D721Med (cell line): ENCODE measurements around the gene HOXC10.
A peak's percentile ranks its signal among the peaks of the same experiment; 100 is the strongest.

Source experiments
- DNase-seq: peaks from one replicate; pipeline ENCODE4 v3.0.0; 2011; ENCODE audit warnings: low spot score; ENCODE audit not compliant: insufficient read length
- FAIRE-seq: peaks from 2 replicates; lab custom pipeline; 2011; peaks lifted over from hg19 to GRCh38; lab: Jason Lieb, UNC
- TF ChIP-seq, protein P1 (sequence below): IDR thresholded peaks from 2 replicates; pipeline ENCODE4 v1.5.1; 2012; ENCODE audit warnings: mild to moderate bottlenecking, control low read depth; ENCODE audit not compliant: insufficient read depth; ENCODE audit errors: missing control alignments

Gene HOXC10

GRCh38 chr12:54014377-54015017 lies 29.6 kb downstream of the HOXC10 start:
- FAIRE-seq (no peak), DNase-seq (no peak)
- TF ChIP-seq, protein P1, sequence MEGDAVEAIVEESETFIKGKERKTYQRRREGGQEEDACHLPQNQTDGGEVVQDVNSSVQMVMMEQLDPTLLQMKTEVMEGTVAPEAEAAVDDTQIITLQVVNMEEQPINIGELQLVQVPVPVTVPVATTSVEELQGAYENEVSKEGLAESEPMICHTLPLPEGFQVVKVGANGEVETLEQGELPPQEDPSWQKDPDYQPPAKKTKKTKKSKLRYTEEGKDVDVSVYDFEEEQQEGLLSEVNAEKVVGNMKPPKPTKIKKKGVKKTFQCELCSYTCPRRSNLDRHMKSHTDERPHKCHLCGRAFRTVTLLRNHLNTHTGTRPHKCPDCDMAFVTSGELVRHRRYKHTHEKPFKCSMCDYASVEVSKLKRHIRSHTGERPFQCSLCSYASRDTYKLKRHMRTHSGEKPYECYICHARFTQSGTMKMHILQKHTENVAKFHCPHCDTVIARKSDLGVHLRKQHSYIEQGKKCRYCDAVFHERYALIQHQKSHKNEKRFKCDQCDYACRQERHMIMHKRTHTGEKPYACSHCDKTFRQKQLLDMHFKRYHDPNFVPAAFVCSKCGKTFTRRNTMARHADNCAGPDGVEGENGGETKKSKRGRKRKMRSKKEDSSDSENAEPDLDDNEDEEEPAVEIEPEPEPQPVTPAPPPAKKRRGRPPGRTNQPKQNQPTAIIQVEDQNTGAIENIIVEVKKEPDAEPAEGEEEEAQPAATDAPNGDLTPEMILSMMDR = no peak

- FAIRE-seq (no peak), DNase-seq (no peak)
- TF ChIP-seq, protein P1 = no peak
Observed at GRCh38 chr12:54015018-54015931, 30.3 kb downstream of the HOXC10 start.

GRCh38 chr12:54016051-54016450 lies 31.1 kb downstream of the HOXC10 start:
- FAIRE-seq (no peak), DNase-seq (no peak)
- TF ChIP-seq, protein P1 = no peak

- DNase-seq (no peak), FAIRE-seq (no peak)
- TF ChIP-seq, protein P1 = no peak
Observed at GRCh38 chr12:54016478-54016964, 31.6 kb downstream of the HOXC10 start.

DNA sequence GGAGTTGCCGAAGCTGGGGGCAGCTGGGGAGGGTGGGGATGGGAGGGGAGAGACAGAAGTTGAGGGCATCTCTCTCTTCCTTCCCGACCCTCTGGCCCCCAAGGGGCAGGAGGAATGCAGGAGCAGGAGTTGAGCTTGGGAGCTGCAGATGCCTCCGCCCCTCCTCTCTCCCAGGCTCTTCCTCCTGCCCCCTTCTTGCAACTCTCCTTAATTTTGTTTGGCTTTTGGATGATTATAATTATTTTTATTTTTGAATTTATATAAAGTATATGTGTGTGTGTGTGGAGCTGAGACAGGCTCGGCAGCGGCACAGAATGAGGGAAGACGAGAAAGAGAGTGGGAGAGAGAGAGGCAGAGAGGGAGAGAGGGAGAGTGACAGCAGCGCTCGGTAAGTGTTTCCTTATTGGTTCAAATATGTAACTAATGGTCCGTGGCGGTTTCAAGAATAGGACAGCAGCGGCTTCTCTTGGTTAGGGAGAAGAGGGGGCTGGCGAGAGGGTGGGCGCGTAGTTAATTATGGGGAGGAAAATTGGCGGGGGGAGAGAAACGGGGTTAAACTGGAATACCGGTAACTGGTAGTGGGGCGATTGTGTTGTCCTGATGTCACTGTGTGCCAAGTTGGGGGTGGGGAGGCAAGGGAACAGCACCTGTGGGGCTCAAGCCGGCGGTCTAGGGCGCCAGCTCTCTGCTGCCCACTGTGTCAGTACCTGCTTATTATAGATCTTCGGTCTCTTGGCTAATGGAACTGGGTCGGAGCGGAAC lies 32.3 kb downstream of the HOXC10 start:
- FAIRE-seq = no peak
- TF ChIP-seq, protein P1 = no peak
- DNase-seq = no peak

DNA sequence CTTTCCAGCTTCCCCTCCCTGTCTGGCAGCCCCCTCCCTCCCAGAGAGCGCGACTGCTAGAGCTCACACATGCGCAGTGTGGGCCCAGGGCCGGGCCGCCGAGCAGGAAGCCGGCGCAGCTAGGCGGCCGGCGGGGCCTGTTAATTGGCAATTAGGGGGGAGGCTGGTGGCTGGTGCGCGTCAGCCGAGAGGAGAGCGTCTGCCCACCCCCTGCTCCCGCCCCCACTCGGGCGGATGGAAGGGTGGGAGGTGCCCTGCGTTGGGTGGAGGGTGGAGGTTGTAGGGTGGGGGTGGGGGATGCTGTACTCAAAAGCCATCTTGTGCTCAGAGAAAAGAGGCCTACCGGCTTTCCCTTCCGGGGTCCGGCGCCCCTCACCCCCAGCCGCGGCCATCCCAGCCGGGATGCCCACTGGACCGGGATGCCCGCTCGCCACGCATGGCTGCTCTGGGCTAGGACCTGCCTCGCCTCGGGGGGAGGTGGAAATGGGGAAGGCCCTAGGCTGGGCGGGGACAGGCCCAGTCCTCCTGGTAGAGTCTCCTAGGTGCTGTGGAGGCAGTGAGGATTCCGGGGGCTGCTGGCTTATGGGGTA lies 33.0 kb downstream of the HOXC10 start:
- TF ChIP-seq, protein P1 = no peak
- FAIRE-seq = no peak
- DNase-seq = peak; percentile 92
